ENCODE results near the gene BCL2A1. TPM values are rescaled to one million over a fixed set of nuclear protein-coding genes. Genes with fewer than 3 reads are reported as not detected.

Gene BCL2A1
- total and polyA plus RNA-seq, 2 of the 4 experiments (the other 2 are of a cell fraction), result 2.3 to 4.5 TPM

DNA sequence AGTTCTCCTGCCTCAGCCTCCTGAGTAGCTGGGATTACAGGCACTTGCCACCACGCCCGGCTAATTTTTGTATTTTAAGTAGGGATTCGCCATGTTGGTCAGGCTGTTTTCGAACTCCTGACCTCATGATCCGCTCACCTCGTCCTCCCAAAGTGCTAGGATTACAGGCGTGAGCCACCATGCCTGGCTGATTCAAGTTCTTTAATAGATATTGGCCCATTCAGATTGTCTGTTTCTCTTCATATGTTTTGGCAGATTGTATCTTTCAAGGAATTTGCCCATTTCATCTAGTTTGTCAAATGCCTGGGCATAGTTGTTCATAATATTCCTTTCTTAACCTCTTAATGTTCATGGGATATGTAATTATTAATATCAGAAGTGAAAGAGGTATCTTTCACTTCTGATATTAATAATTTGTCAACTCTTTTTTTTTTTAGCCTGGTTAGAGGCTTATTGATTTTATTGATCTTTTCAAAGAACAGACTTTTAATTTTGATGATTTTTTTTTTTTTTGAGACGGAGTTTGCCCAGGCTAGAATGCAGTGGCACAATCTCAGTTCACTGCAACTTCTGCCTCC is 48.3 kb upstream of the BCL2A1 start:
- dilution Hi-C loops (cut with HindIII; ENCODE audit: low sequenced_read_pairs, unreplicated experiment), result no loop called here

More for the DNA sequence above, 48.3 kb upstream of the BCL2A1 start:
- Histone ChIP-seq H3K4me1 (ENCODE audit: control insufficient read depth, insufficient read depth, low read length) (no peaks in the 10 kb centered on the region), H3K79me1 (ENCODE audit: low read depth in 1 of 2, low read length in 2 of 2) (no peaks in the 10 kb centered on the region), H2BK15ac (ENCODE audit: low read depth, low read length) (no peak overlapping the region), H2BK5ac (ENCODE audit: low read depth, low read length, poor library complexity, severe bottlenecking) (no peak overlapping the region), H3K18ac (ENCODE audit: low read depth, low read length) (no peak overlapping the region), H3K4ac (ENCODE audit: low read depth, low read length) (no peak overlapping the region), H2AK9ac (replicated peaks; ENCODE audit: low read depth, low read length, poor library complexity) (no peak overlapping the region), H2AFZ (replicated peaks; ENCODE audit: low read length, poor library complexity) (no peak overlapping the region), H4K5ac (ENCODE audit: low read depth, low read length) (no peak overlapping the region), H3K23ac (ENCODE audit: low read depth, low read length) (no peak overlapping the region), H2BK120ac (ENCODE audit: low read depth, low read length) (no peak overlapping the region), H3K9me3 (ENCODE audit: control insufficient read depth, insufficient read depth, low read length) (peaks cover 2% of the 10 kb centered on the region; the same call in 1 of the 2 replicates), H3K4me3 (ENCODE audit: insufficient read depth, low read depth, low read length) (no peak overlapping the region), H4K8ac (ENCODE audit: low read depth in 2 of 2, low read length in 2 of 2) (no peak overlapping the region), H3K36me3 (ENCODE audit: control insufficient read depth, insufficient read depth, low read length) (no peaks in the 10 kb centered on the region), H3K56ac (ENCODE audit: extremely low read depth, insufficient read depth, low read length) (no peak overlapping the region), H2AK5ac (ENCODE audit: low read depth, low read length) (no peak overlapping the region), H3K14ac (replicated peaks; ENCODE audit: low read depth, low read length) (no peak overlapping the region), H3K27ac (ENCODE audit: insufficient read depth, low read length) (no peak overlapping the region), H3K9me1 (ENCODE audit: insufficient read depth, low read length) (no peaks in the 10 kb centered on the region), H2BK20ac (ENCODE audit: low read depth, low read length) (no peak overlapping the region), H3K27me3 (ENCODE audit: control insufficient read depth, insufficient read depth, low read length) (no peaks in the 10 kb centered on the region), H3K9ac (ENCODE audit: low read depth, low read length) (no peak overlapping the region), H4K91ac (ENCODE audit: insufficient read depth, low read depth, low read length) (no peak overlapping the region), H4K20me1 (ENCODE audit: insufficient read depth, low read length) (no peaks in the 10 kb centered on the region), H3K4me2 (ENCODE audit: low read depth, low read length) (no peak overlapping the region)
- POLR2A ChIA-PET (ENCODE audit: unreplicated experiment), result no interaction called here
- intact Hi-C loops (cut with micrococcal nuclease) (no loop called here), in situ Hi-C loops (cut with MboI; ENCODE audit: low sequenced_read_pairs) (no loop called here)
- TF ChIP-seq CEBPB (IDR thresholded peaks at IDR 0.05; ENCODE audit: low read depth, low read length) (no peak), CTCF (conservative IDR thresholded peaks at IDR 0.05; ENCODE audit: low read depth, low read length) (no peak), RFX5 (IDR thresholded peaks at IDR 0.05; ENCODE audit: low read depth, low read length) (no peak), USF2 (IDR thresholded peaks at IDR 0.05; ENCODE audit: low read depth, low read length) (no peak), RAD21 (IDR thresholded peaks at IDR 0.05; ENCODE audit: low read length) (no peak), SMC3 (IDR thresholded peaks at IDR 0.05; ENCODE audit: low read depth, low read length) (no peak), MAFK (IDR thresholded peaks at IDR 0.05; ENCODE audit: low read depth, low read length) (no peak), FOS (IDR thresholded peaks at IDR 0.05; ENCODE audit: low read depth, low read length) (no peak), RCOR1 (IDR thresholded peaks at IDR 0.05; ENCODE audit: insufficient replicate concordance, low read length) (no peak), POLR2A (IDR thresholded peaks at IDR 0.05; ENCODE audit: low read depth, low read length) (no peak)
- TF ChIP-seq, protein P1, sequence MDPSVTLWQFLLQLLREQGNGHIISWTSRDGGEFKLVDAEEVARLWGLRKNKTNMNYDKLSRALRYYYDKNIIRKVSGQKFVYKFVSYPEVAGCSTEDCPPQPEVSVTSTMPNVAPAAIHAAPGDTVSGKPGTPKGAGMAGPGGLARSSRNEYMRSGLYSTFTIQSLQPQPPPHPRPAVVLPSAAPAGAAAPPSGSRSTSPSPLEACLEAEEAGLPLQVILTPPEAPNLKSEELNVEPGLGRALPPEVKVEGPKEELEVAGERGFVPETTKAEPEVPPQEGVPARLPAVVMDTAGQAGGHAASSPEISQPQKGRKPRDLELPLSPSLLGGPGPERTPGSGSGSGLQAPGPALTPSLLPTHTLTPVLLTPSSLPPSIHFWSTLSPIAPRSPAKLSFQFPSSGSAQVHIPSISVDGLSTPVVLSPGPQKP (IDR thresholded peaks at IDR 0.05; ENCODE audit: borderline replicate concordance, low read depth, low read length), result no peak
- no TSS peak for BruUV-seq (replicated peaks)
- WGBS, 2 experiments (ENCODE audit: extremely low coverage in 2 of 2, insufficient read length in 1 of 2), result 92% methylated on average over 7 of the region's 8 CpGs; no CpG with 5 or more reads in 1 of the 2 experiments
- ATAC-seq (ENCODE audit: low read depth) (no peak), DNase-seq (no peak)
- CTCF ChIA-PET, result interaction anchor here (0.6 kb wide), 1 partner anchor 13 kb away, joined by 5 read pairs; no protein-coding TSS in a partner anchor

Measured in IMR-90 (cell line).